Astrocyte (in vitro differentiated cells and primary cell): Measurements from ENCODE around the gene EDC3.
"Not testable (repeated sequence)": the region's sequence is repeated elsewhere in the genome, so short reads cannot be mapped to it uniquely, and the experiment has no call there.

Source experiments
- EZH2 ChIP-seq: IDR thresholded peaks from 2 replicates; pipeline ENCODE4 v1.6.1; 2012; ENCODE audit warnings: mild to moderate bottlenecking, low read length, inconsistent platforms; ENCODE audit not compliant: insufficient read depth
- TF ChIP-seq, protein P1 (sequence below): IDR thresholded peaks from 2 replicates; pipeline ENCODE4 v1.5.1; 2011; ENCODE audit warnings: low read depth, mild to moderate bottlenecking, inconsistent platforms, low read length, moderate library complexity; ENCODE audit not compliant: insufficient read depth

GRCh38 chr15:74738239-74738638 lies 42.4 kb upstream of the EDC3 start:
- TF ChIP-seq EZH2: not testable (repeated sequence)
- TF ChIP-seq, protein P1, sequence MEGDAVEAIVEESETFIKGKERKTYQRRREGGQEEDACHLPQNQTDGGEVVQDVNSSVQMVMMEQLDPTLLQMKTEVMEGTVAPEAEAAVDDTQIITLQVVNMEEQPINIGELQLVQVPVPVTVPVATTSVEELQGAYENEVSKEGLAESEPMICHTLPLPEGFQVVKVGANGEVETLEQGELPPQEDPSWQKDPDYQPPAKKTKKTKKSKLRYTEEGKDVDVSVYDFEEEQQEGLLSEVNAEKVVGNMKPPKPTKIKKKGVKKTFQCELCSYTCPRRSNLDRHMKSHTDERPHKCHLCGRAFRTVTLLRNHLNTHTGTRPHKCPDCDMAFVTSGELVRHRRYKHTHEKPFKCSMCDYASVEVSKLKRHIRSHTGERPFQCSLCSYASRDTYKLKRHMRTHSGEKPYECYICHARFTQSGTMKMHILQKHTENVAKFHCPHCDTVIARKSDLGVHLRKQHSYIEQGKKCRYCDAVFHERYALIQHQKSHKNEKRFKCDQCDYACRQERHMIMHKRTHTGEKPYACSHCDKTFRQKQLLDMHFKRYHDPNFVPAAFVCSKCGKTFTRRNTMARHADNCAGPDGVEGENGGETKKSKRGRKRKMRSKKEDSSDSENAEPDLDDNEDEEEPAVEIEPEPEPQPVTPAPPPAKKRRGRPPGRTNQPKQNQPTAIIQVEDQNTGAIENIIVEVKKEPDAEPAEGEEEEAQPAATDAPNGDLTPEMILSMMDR: not testable (repeated sequence)
